MCF 10A (cell line): ENCODE measurements around the gene COL4A6. TPM values are rescaled to one million over a fixed set of nuclear protein-coding genes. Genes with fewer than 3 reads are reported as not detected.
A peak's percentile ranks its signal among the peaks of the same experiment; 100 is the strongest.

Source experiments
- BruUV-seq: library from RNA; stranded (reverse); fragments of 400-500 nt; replicated peaks from 2 replicates; lab custom pipeline; 2021; lab: Mats Ljungman, UMichigan
- CTCF ChIA-PET: fragments of 300-600 bp; sonication (Branson Sonifier 250); formaldehyde crosslinking; extraction: SDS; loops from one replicate; lab custom pipeline; 2021; ENCODE audit warnings: antibody characterized with exemption, inconsistent platforms; lab: Yijun Ruan, JAX
- POLR2A ChIA-PET: fragments of 300-600, 350-650 bp; sonication (Branson Sonifier 250); formaldehyde crosslinking; extraction: SDS; loops from one replicate; lab custom pipeline; 2020; ENCODE audit warnings: antibody characterized with exemption, inconsistent platforms; lab: Yijun Ruan, JAX
- DNase-seq: peaks from one replicate; pipeline ENCODE4 v3.0.0-alpha.2; 2018; ENCODE audit not compliant: unreplicated experiment
- H3K27ac Mint-ChIP-seq: one replicate; pipeline ENCODE4 v1.8.0; 2022; ENCODE audit warnings: mild to moderate bottlenecking, low read depth, mixed read lengths; ENCODE audit not compliant: unreplicated experiment
- H3K27me3 Mint-ChIP-seq: one replicate; pipeline ENCODE4 v1.8.0; 2022; ENCODE audit warnings: mixed read lengths; ENCODE audit not compliant: insufficient read depth, unreplicated experiment
- H3K36me3 Mint-ChIP-seq: one replicate; pipeline ENCODE4 v1.8.0; 2022; ENCODE audit warnings: mild to moderate bottlenecking, moderate library complexity, mixed read lengths; ENCODE audit not compliant: insufficient read depth, unreplicated experiment
- H3K4me1 Mint-ChIP-seq: one replicate; pipeline ENCODE4 v1.8.0; 2022; ENCODE audit warnings: mixed read lengths; ENCODE audit not compliant: insufficient read depth, unreplicated experiment
- H3K4me3 Mint-ChIP-seq: one replicate; pipeline ENCODE4 v1.8.0; 2022; ENCODE audit warnings: mild to moderate bottlenecking, moderate library complexity, mixed read lengths; ENCODE audit not compliant: unreplicated experiment
- H3K9me3 Mint-ChIP-seq: one replicate; pipeline ENCODE4 v1.8.0; 2022; ENCODE audit warnings: mixed read lengths; ENCODE audit not compliant: unreplicated experiment
- intact Hi-C: fragments of 100-400 bp; cut with micrococcal nuclease; formaldehyde crosslinking; loops from 2 replicates; pipeline ENCODE4 v1.14.1; 2022
- total RNA-seq: library from RNA; stranded (reverse); gene quantifications from 2 replicates; pipeline ENCODE4 v1.2.3, GENCODE V29; 2022
- TF ChIP-seq, protein P1 (sequence below): fragments of 200-600 bp; IDR thresholded peaks from one replicate; pipeline ENCODE4 v1.8.0; 2022; ENCODE audit warnings: antibody characterized with exemption, mild to moderate bottlenecking; ENCODE audit not compliant: unreplicated experiment

Gene COL4A6
- total RNA-seq, 1 experiment from 2014 or later: 58.3 TPM

DNA sequence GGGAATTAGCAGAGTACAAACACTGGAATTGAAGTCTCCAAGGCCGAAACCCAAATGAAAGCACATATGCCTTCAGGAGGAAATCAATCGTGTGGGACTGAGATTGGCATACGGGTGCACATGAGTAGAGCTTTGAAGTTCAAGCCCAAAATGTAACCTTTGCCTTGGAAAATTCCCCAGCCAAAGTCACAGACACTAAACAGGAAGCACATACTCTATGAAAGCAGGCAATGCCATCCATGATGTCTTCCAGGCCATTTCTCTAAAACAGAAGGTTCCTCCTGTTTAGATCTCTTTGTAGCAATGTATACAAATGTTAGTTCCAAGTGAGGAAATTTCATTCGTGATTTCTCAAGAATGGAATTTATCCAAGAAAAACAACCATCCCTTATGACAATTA, 162.5 kb downstream of the COL4A6 start:
- peak; percentile 44 for DNase-seq

DNA sequence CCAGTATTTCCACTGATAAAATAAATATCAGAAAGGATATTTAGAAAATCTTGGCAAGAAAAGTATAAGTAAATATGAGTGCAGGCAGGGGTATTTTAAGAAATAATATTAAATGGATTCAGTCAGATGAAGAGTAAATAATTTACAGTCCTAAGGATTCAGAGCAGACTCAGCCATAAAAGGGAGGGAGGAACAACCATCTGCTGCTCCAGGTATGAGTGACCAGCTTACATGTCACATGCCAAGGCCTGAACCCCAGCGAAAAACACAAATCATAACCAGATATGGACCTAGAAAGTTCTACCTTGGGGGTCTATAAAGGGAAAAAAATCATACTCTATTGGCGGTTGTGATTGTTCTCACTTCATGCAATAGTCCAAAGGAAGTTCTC, 166.8 kb downstream of the COL4A6 start:
- TF ChIP-seq, protein P1, sequence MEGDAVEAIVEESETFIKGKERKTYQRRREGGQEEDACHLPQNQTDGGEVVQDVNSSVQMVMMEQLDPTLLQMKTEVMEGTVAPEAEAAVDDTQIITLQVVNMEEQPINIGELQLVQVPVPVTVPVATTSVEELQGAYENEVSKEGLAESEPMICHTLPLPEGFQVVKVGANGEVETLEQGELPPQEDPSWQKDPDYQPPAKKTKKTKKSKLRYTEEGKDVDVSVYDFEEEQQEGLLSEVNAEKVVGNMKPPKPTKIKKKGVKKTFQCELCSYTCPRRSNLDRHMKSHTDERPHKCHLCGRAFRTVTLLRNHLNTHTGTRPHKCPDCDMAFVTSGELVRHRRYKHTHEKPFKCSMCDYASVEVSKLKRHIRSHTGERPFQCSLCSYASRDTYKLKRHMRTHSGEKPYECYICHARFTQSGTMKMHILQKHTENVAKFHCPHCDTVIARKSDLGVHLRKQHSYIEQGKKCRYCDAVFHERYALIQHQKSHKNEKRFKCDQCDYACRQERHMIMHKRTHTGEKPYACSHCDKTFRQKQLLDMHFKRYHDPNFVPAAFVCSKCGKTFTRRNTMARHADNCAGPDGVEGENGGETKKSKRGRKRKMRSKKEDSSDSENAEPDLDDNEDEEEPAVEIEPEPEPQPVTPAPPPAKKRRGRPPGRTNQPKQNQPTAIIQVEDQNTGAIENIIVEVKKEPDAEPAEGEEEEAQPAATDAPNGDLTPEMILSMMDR: no peak
- Mint-ChIP-seq H3K27ac (peak overlapping the region; percentile 93), H3K9me3 (no peaks in the 10 kb centered on the region), H3K4me1 (peaks cover 53% of the 10 kb centered on the region), H3K27me3 (peaks cover 74% of the 10 kb centered on the region), H3K36me3 (peaks cover 6% of the 10 kb centered on the region), H3K4me3 (no peak overlapping the region)
- ChIA-PET CTCF (interaction anchor here (0.8 kb wide), 1 partner anchor 30 kb away, joined by 3 read pairs; no protein-coding TSS in a partner anchor), POLR2A (interaction anchor here (0.6 to 3.1 kb wide), 8 partner anchors 10 to 168 kb away, joined by 3 to 28 read pairs (median 3); no protein-coding TSS in a partner anchor)
- no peak for DNase-seq
- intact Hi-C loops: no loop called here
- no TSS peak for BruUV-seq

More for the DNA sequence above, 162.5 kb downstream of the COL4A6 start:
- ChIA-PET CTCF (interaction anchor here (0.9 to 1.3 kb wide), 2 partner anchors 16 to 50 kb away, joined by 3 to 4 read pairs; no protein-coding TSS in a partner anchor), POLR2A (interaction anchor here (1.6 kb wide), 1 partner anchor 8 kb away, joined by 4 read pairs; no protein-coding TSS in a partner anchor)
- BruUV-seq: no TSS peak
- peaks cover 26% of the 10 kb centered on the region for H3K4me1 Mint-ChIP-seq
- H3K27ac Mint-ChIP-seq: peak overlapping the region; percentile 53
- H3K4me3 Mint-ChIP-seq: no peak overlapping the region
- H3K36me3 Mint-ChIP-seq: no peaks in the 10 kb centered on the region
- intact Hi-C loops: no loop called here
- TF ChIP-seq, protein P1: no peak
- peaks cover 14% of the 10 kb centered on the region for H3K9me3 Mint-ChIP-seq
- peaks cover 54% of the 10 kb centered on the region for H3K27me3 Mint-ChIP-seq

DNA sequence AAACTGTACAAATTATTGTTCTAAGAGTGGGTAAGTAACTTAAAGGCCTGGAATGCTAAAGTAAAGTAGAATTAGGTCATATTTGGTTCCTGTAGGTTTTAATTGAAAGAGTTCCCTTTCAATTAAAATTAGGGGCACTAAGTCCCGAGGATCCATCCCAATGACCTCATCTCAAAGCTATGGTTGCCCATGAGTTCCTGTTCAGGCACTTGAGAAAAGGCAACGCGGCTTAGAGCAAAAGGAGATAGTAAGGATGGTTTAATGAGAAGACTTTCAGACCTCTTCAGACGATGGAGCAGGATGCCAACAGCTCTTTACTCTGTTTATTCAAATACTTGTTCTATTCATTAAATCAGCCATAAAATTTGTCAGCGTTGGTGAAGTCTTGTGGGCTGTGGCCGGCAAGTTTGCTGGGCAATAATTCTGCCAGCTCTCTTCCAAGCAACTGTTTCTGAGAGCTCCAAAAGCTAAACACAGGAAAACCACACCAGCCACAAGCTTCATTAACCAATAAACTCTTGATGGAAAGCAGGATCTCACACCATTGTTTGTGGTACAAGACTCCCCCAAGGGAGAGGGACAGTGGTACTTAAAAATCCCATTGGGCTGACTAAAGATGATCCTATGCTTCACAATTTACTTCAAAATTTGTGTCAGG, 167.4 kb downstream of the COL4A6 start:
- TSS peak; percentile 93 for BruUV-seq
- intact Hi-C loops: no loop called here
- peak overlapping the region; percentile 42 for H3K4me3 Mint-ChIP-seq
- H3K36me3 Mint-ChIP-seq: peaks cover 6% of the 10 kb centered on the region
- no peaks in the 10 kb centered on the region for H3K9me3 Mint-ChIP-seq
- ChIA-PET POLR2A (interaction anchor here (0.6 to 3.8 kb wide), 9 partner anchors 9 to 169 kb away, joined by 3 to 42 read pairs (median 3); partner anchors contain the start of genes COL4A5 and COL4A6), CTCF (interaction anchor here (0.7 to 1.8 kb wide), 3 partner anchors 8 to 47 kb away, joined by 3 to 6 read pairs (median 3); no protein-coding TSS in a partner anchor)
- H3K27ac Mint-ChIP-seq: peak overlapping the region; percentile 93
- TF ChIP-seq, protein P1: no peak
- peaks cover 74% of the 10 kb centered on the region for H3K27me3 Mint-ChIP-seq
- DNase-seq: no peak
- H3K4me1 Mint-ChIP-seq: peaks cover 50% of the 10 kb centered on the region

DNA sequence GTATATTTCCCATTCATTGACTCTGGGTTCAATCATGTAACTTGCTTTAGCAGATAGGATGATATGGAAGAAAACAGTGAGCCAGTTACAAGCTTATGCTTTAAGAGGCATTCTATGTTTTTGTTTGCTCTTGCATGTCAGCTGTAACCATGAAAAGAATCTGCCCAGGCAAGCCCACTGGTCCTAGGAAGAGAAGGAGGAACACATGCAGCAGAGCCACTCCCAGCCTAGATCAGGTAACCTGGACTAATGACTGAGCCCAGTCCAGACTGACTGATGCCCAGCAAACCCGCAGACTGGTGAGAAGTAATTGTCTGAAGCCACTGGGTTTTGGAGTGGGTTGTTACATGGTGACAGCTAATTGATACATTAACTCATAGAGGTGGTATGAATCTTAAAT, 167.9 kb downstream of the COL4A6 start:
- POLR2A ChIA-PET: interaction anchor here (0.8 to 3.8 kb wide), 8 partner anchors 9 to 170 kb away, joined by 3 to 42 read pairs (median 4); partner anchors contain the start of genes COL4A5 and COL4A6
- H3K9me3 Mint-ChIP-seq: no peaks in the 10 kb centered on the region

More for the DNA sequence above, 167.9 kb downstream of the COL4A6 start:
- peaks cover 6% of the 10 kb centered on the region for H3K36me3 Mint-ChIP-seq
- intact Hi-C loops: no loop called here
- no TSS peak for BruUV-seq
- CTCF ChIA-PET: interaction anchor here (0.7 to 1.9 kb wide), 6 partner anchors 8 to 267 kb away, joined by 3 to 6 read pairs (median 3); no protein-coding TSS in a partner anchor
- H3K4me3 Mint-ChIP-seq: peak overlapping the region; percentile 42
- TF ChIP-seq, protein P1: no peak
- DNase-seq: peak; percentile 54
- peak overlapping the region; percentile 93 for H3K27ac Mint-ChIP-seq
- peaks cover 50% of the 10 kb centered on the region for H3K4me1 Mint-ChIP-seq
- peaks cover 74% of the 10 kb centered on the region for H3K27me3 Mint-ChIP-seq
